Activated B cell treated with CpG ODN at 0.5 μM for 24 hours (primary cell): ENCODE results near the gene FAM168A. TPM values are rescaled to one million over a fixed set of nuclear protein-coding genes. Genes with fewer than 3 reads are reported as not detected.

Source experiments
- ATAC-seq: fragments of 200-7000 bp; cut with Tn5 transposase; one replicate; pipeline ENCODE4 v1.10.0; 2021; ENCODE audit warnings: low read depth, mild to moderate bottlenecking, moderate library complexity
- CTCF ChIA-PET: fragments of 350-600 bp; sonication (Branson Sonifier 250); formaldehyde crosslinking; loops from one replicate; lab custom pipeline; 2021; ENCODE audit warnings: antibody characterized with exemption; lab: Charles Lee
- POLR2A ChIA-PET: fragments of 350-600 bp; sonication (Branson Sonifier 250); formaldehyde crosslinking; loops from one replicate; lab custom pipeline; 2021; ENCODE audit warnings: antibody characterized with exemption; lab: Charles Lee
- DNase-seq: peaks from one replicate; pipeline ENCODE4 v3.0.0; 2022
- H3K27ac Mint-ChIP-seq: one replicate; pipeline ENCODE4 v1.8.0; 2020; ENCODE audit warnings: mixed read lengths
- H3K27me3 Mint-ChIP-seq: one replicate; pipeline ENCODE4 v1.8.0; 2021; ENCODE audit warnings: mixed read lengths
- H3K36me3 Mint-ChIP-seq: one replicate; pipeline ENCODE4 v1.8.0; 2021; ENCODE audit warnings: low read depth, mixed read lengths
- H3K4me1 Mint-ChIP-seq: one replicate; pipeline ENCODE4 v1.8.0; 2021; ENCODE audit warnings: mixed read lengths
- H3K4me3 Mint-ChIP-seq: one replicate; pipeline ENCODE4 v1.8.0; 2020; ENCODE audit warnings: mild to moderate bottlenecking, mixed read lengths
- H3K9me3 Mint-ChIP-seq: one replicate; pipeline ENCODE4 v1.8.0; 2020; ENCODE audit warnings: mixed read lengths
- CTCF ChIP-seq: fragments of 200-600 bp; IDR thresholded peaks from one replicate; pipeline ENCODE4 v1.8.0; 2022; ENCODE audit warnings: antibody characterized with exemption, mild to moderate bottlenecking
- intact Hi-C: fragments of 100-400 bp; cut with micrococcal nuclease; formaldehyde crosslinking; loops from one replicate; pipeline ENCODE4 v1.15.1; 2024
- total RNA-seq: library from RNA; stranded (reverse); gene quantifications from 2 replicates; pipeline ENCODE4 v1.2.3, GENCODE V29; 2022

The FAM168A gene
- total RNA-seq, 1 donor from 2014 or later = 16.5 TPM

DNA sequence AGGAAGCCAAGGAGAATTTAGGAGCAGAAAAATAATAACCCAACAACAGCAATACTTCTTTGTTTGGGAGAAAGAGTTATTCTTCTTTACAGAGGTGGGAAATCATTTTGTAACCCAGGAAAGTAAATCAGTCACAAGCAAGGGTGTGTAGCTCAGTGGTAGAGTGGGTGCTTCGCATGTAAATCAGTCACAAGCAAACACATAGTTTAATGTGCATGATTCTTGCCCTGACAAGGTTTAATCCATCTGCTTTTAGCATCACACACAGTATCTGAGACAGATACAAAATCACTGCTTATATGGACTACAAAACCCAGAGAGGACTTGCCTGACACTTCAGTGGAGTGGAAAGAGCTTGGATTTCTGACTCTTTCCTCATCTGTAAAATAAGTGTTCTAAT is 139.7 kb downstream of the FAM168A start:
- intact Hi-C loops = no loop called here
- Mint-ChIP-seq H3K4me3 (no peak overlapping the region), H3K9me3 (no peaks in the 10 kb centered on the region), H3K36me3 (no peaks in the 10 kb centered on the region), H3K27me3 (no peaks in the 10 kb centered on the region), H3K4me1 (peaks cover 17% of the 10 kb centered on the region), H3K27ac (no peak overlapping the region)
- DNase-seq (no peak), ATAC-seq (no peak)
- POLR2A ChIA-PET = interaction anchor here (0.7 kb wide), 1 partner anchor 49 kb away, joined by 11 read pairs; no protein-coding TSS in a partner anchor
- no peak for TF ChIP-seq CTCF
- CTCF ChIA-PET = no interaction called here

DNA sequence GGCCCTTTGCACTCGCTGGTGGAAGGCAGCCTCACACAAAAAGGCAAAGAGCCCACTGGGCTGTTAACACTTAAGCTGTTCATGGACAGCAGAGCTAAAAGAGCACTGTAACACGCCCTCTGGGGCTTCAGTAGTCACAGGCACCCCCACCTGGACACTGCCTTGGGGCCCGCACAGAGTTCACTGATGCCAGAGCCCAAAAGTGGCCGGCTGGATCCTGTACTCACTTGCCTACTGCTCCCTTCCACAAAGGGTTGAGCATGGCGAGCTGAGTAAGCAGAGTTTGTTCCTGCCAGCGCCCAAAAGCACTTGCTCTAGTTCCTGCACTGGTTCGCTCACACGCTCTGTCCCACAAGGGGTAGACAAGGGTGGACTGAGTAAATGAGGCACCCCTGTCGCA is 142.9 kb downstream of the FAM168A start:
- intact Hi-C loops = no loop called here
- Mint-ChIP-seq H3K27me3 (no peaks in the 10 kb centered on the region), H3K36me3 (no peaks in the 10 kb centered on the region), H3K4me3 (no peak overlapping the region), H3K4me1 (peaks cover 1% of the 10 kb centered on the region), H3K9me3 (no peaks in the 10 kb centered on the region), H3K27ac (no peak overlapping the region)
- no peak for TF ChIP-seq CTCF
- DNase-seq (no peak), ATAC-seq (no peak)
- ChIA-PET POLR2A (no interaction called here), CTCF (no interaction called here)

GRCh38 chr11:73453562-73453961 is 144.3 kb downstream of the FAM168A start:
- H3K27ac Mint-ChIP-seq = no peak overlapping the region
- intact Hi-C loops = no loop called here
- ChIA-PET CTCF (no interaction called here), POLR2A (no interaction called here)
- DNase-seq = no peak
- H3K27me3 Mint-ChIP-seq = no peaks in the 10 kb centered on the region
- H3K9me3 Mint-ChIP-seq = no peaks in the 10 kb centered on the region
- H3K4me3 Mint-ChIP-seq = no peak overlapping the region
- no peaks in the 10 kb centered on the region for H3K36me3 Mint-ChIP-seq
- no peaks in the 10 kb centered on the region for H3K4me1 Mint-ChIP-seq
- no peak for ATAC-seq
- no peak for TF ChIP-seq CTCF

- H3K36me3 Mint-ChIP-seq = no peaks in the 10 kb centered on the region
- no peaks in the 10 kb centered on the region for H3K4me1 Mint-ChIP-seq
- ChIA-PET CTCF (no interaction called here), POLR2A (no interaction called here)
- no peak for ATAC-seq
- H3K27ac Mint-ChIP-seq = no peak overlapping the region
- H3K4me3 Mint-ChIP-seq = no peak overlapping the region
- intact Hi-C loops = no loop called here
- no peak for DNase-seq
- no peak for TF ChIP-seq CTCF
- no peaks in the 10 kb centered on the region for H3K27me3 Mint-ChIP-seq
- no peaks in the 10 kb centered on the region for H3K9me3 Mint-ChIP-seq
Observed at GRCh38 chr11:73452726-73453125, 145.2 kb downstream of the FAM168A start.

DNA sequence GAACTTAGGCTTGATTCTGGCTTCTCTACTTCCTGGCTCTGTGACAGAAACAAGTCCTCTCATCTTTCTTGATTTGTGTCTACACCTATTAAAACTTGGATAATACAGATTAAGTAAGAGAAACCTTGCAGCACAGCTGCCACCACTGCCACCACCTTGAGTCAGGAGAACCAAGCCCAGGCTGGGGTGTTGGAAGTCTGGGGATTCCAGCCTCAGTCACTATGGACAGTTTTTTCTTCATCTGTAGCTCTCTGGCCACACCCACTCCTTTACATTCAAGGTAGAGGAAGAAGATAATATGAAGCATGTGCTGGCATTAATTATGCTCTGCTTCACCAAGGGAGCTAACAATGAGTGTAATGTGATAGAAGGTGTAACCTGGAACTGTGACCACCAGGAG is 146.0 kb downstream of the FAM168A start:
- Mint-ChIP-seq H3K36me3 (no peaks in the 10 kb centered on the region), H3K27ac (no peak overlapping the region), H3K4me3 (no peak overlapping the region), H3K9me3 (no peaks in the 10 kb centered on the region), H3K4me1 (no peaks in the 10 kb centered on the region), H3K27me3 (no peaks in the 10 kb centered on the region)
- ChIA-PET POLR2A (no interaction called here), CTCF (no interaction called here)
- DNase-seq = no peak
- intact Hi-C loops = no loop called here
- no peak for TF ChIP-seq CTCF
- ATAC-seq = no peak
